Thyroid gland (tissue), 4 donors: ENCODE results near the gene MSMO1. TPM values are rescaled to one million over a fixed set of nuclear protein-coding genes. Genes with fewer than 3 reads are reported as not detected.

Experiments
- DNase-seq, 2 donors: peaks; one replicate each; pipeline ENCODE4 v3.0.0-alpha.2; 2019
- H3K27ac ChIP-seq, 3 donors: fragments of 200-600 bp; sonication (generic); 1 replicate in 2 of 3; 2 replicates in 1 of 3; pipeline ENCODE4 v1.5.1; 2016 to 2019; ENCODE audit warnings: mild to moderate bottlenecking in 1 of 3, moderate library complexity in 1 of 3
- H3K27me3 ChIP-seq: fragments of 200-600 bp; sonication (generic); one replicate; pipeline ENCODE4 v1.5.1; 2019
- H3K36me3 ChIP-seq, 2 donors: fragments of 200-600 bp; sonication (generic); one replicate each; pipeline ENCODE4 v1.5.1; 2016 to 2019
- H3K4me1 ChIP-seq, 2 donors: fragments of 200-600 bp; sonication (generic); one replicate each; pipeline ENCODE4 v1.5.1; 2017 to 2019
- H3K4me3 ChIP-seq, 3 donors: fragments of 200-600 bp; sonication (generic); replicated peaks in 1 of 3; 1 replicate in 2 of 3; 2 replicates in 1 of 3; pipeline ENCODE4 v1.5.1; 2016; ENCODE audit warnings: mild to moderate bottlenecking in 1 of 3
- H3K9me3 ChIP-seq: fragments of 200-600 bp; sonication (generic); one replicate; pipeline ENCODE4 v1.5.1; 2017
- CTCF ChIP-seq, 6 experiments: fragments of 200-600 bp in 3 of 6; fragments of 450-650 bp in 3 of 6; sonication (generic) in 3 of 6; IDR thresholded peaks; one replicate each; pipeline ENCODE4 v1.5.1; 2016 to 2019; ENCODE audit warnings: antibody characterized with exemption in 6 of 6, mild to moderate bottlenecking in 2 of 6, inconsistent platforms in 1 of 6, moderate library complexity in 1 of 6
- POLR2A ChIP-seq, 2 donors: fragments of 450-650 bp; IDR thresholded peaks; one replicate each; pipeline ENCODE4 v1.6.1; 2017; ENCODE audit warnings: antibody characterized with exemption in 2 of 2, mild to moderate bottlenecking in 2 of 2, moderate library complexity in 1 of 2
- WGBS, 2 donors: methylation state at CpG; one replicate each; pipeline ENCODE4 v1.1.5; 2017; 5-methylcytosine and 5-hydroxymethylcytosine counted together
- intact Hi-C: fragments of 100-400 bp; cut with DNase I; formaldehyde crosslinking; loops from one replicate; pipeline ENCODE4 v1.15.1; 2023
- total RNA-seq, 4 donors: library from RNA; depleted of rRNA; stranded (reverse); fragments of >200 nt; gene quantifications; one replicate each; pipeline ENCODE4 v1.2.3, GENCODE V29; 2016

MSMO1 gene
- total RNA-seq, 4 donors from 2014 or later, result 27.7 to 39.7 (median 32.7) TPM

- Histone ChIP-seq H3K9me3 (no peaks in the 10 kb centered on the region), H3K27me3 (no peaks in the 10 kb centered on the region), H3K27ac (no peak overlapping the region), H3K4me1 (no peaks in the 10 kb centered on the region), H3K4me3 (no peak overlapping the region), H3K36me3 (no peaks in the 10 kb centered on the region)
- 96 to 98% methylated on average over 4 of the region's 4 CpGs for WGBS, 2 donors
- TF ChIP-seq POLR2A (IDR thresholded peaks at IDR 0.05) (no peak), CTCF (IDR thresholded peaks at IDR 0.05) (no peak)
- intact Hi-C loops, result no loop called here
- no peak for DNase-seq
These were observed 18.0 kb upstream of the MSMO1 start for GRCh38 chr4:165309456-165309855.

DNA sequence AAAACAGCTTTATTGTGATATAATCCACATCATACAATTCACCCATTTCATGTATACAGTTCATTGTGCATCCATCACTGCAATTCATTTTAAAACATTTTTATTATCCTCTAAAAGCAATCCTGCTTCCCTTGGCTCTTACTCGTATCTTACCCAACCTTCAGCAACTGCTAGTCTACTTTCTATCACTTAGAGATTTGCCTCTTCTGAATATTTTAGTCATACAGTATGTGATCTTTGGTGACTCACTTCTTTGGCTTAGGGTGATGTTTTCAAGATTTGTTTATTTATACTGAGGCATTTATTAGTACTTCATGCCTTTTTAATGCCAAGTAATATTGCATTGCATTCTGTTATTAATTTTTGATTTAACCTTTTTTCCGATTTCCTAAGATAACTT, 15.0 kb upstream of the MSMO1 start:
- Histone ChIP-seq H3K4me3 (no peak overlapping the region), H3K36me3 (no peaks in the 10 kb centered on the region), H3K27me3 (no peaks in the 10 kb centered on the region), H3K9me3 (no peaks in the 10 kb centered on the region), H3K27ac (no peak overlapping the region), H3K4me1 (no peaks in the 10 kb centered on the region)
- DNase-seq, result no peak
- WGBS, 2 donors, result 86 to 90% methylated on average over 2 of the region's 2 CpGs
- intact Hi-C loops, result no loop called here
- no peak for TF ChIP-seq CTCF (IDR thresholded peaks at IDR 0.05)
- TF ChIP-seq POLR2A (IDR thresholded peaks at IDR 0.05), result no peak

- Histone ChIP-seq H3K36me3 (no peaks in the 10 kb centered on the region), H3K27ac (no peak overlapping the region), H3K9me3 (no peaks in the 10 kb centered on the region), H3K27me3 (no peaks in the 10 kb centered on the region), H3K4me3 (no peak overlapping the region), H3K4me1 (no peaks in the 10 kb centered on the region)
- no peak for TF ChIP-seq CTCF (IDR thresholded peaks at IDR 0.05)
- TF ChIP-seq POLR2A (IDR thresholded peaks at IDR 0.05), result no peak
- intact Hi-C loops, result no loop called here
- no peak for DNase-seq
- WGBS, 2 donors, result 95 to 97% methylated on average over 5 of the region's 5 CpGs
These were observed 8.4 kb upstream of the MSMO1 start for GRCh38 chr4:165319030-165319429.

GRCh38 chr4:165319509-165319908, 8.0 kb upstream of the MSMO1 start:
- intact Hi-C loops, result no loop called here
- Histone ChIP-seq H3K36me3 (no peaks in the 10 kb centered on the region), H3K4me3 (no peak overlapping the region), H3K27ac (no peak overlapping the region), H3K4me1 (no peaks in the 10 kb centered on the region), H3K9me3 (no peaks in the 10 kb centered on the region), H3K27me3 (no peaks in the 10 kb centered on the region)
- DNase-seq, result no peak
- WGBS, 2 donors, result 93 to 95% methylated on average over 5 of the region's 5 CpGs
- TF ChIP-seq POLR2A (IDR thresholded peaks at IDR 0.05), result no peak
- TF ChIP-seq CTCF (IDR thresholded peaks at IDR 0.05), result no peak

DNA sequence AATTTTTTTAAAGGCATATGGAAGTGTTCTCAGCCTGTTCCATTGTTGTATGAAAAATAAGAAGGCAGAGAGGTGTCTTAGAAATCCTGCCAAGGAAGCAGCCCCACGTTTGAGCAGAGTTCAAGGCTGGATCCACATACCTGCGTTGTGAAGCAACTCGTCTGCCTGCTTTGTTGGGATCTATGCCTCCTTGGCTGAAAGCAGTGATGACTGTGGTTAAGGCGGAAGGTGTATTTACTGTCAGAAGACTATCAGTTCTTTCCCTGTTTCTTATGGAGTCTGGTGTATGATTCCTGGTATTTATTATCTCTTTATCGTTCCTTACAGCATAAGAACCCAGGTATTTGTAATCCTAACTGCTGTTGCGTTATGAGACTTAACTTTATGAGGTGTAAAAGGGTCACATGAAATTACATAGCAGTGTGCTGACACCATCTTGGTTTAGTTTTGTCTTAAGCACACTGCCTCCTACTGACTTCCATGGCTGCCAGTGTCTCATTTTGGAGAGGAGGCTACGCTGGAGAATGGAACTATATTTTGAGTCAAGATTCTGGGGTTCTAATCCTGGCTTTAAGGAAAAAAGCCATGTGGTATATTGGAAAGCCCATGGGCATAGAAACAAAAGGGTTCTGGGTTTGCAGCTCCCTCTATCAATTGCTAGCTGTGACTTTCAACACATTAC, 3.1 kb upstream of the MSMO1 start:
- no peak for TF ChIP-seq CTCF (IDR thresholded peaks at IDR 0.05)
- TF ChIP-seq POLR2A (IDR thresholded peaks at IDR 0.05), result no peak
- H3K27me3 ChIP-seq, result no peaks in the 10 kb centered on the region
- intact Hi-C loops, result loop anchor here (10.0 kb wide), 1 partner anchor 120 kb away; the partner anchor contains the start of gene KLHL2
- H3K4me3 ChIP-seq, result no peak overlapping the region
- no peaks in the 10 kb centered on the region for H3K9me3 ChIP-seq
- H3K4me1 ChIP-seq, result peaks cover 6 to 11% of the 10 kb centered on the region in 2 donors
- DNase-seq, result no peak
- no peaks in the 10 kb centered on the region for H3K36me3 ChIP-seq
- H3K27ac ChIP-seq, result no peak overlapping the region
- 91 to 92% methylated on average over 7 of the region's 7 CpGs for WGBS, 2 donors
